SK-N-SH (cell line): ENCODE data around the gene TMPRSS2.

Experiments
- EP300 ChIP-seq, 2 experiments: IDR thresholded peaks; 2 replicates each; pipeline versions ENCODE4 v1.4.0 to v1.6.1; 2012; ENCODE audit warnings: borderline replicate concordance in 1 of 2, low read depth in 1 of 2, low read length in 1 of 2
- MXI1 ChIP-seq: IDR thresholded peaks from 2 replicates; pipeline ENCODE4 v1.6.1; 2012; ENCODE audit warnings: mild to moderate bottlenecking, low read depth, low read length, improper control_type of control experiment
- RAD21 ChIP-seq: IDR thresholded peaks from 2 replicates; pipeline ENCODE4 v1.6.1; 2012; ENCODE audit warnings: mild to moderate bottlenecking, low read length
- RCOR1 ChIP-seq: fragments of 150-350 bp; IDR thresholded peaks from 2 replicates; pipeline ENCODE4 v1.6.1; 2017; ENCODE audit warnings: antibody characterized with exemption, low read length
- SIN3A ChIP-seq: IDR thresholded peaks from 2 replicates; pipeline ENCODE4 v1.6.1; 2012; ENCODE audit warnings: low read depth, mild to moderate bottlenecking, low read length, moderate library complexity, borderline replicate concordance
- YY1 ChIP-seq: IDR thresholded peaks from 2 replicates; pipeline ENCODE4 v1.4.0; 2012; ENCODE audit warnings: low read depth, mild to moderate bottlenecking
- TF ChIP-seq, protein P1 (sequence below): fragments of 200-600 bp; sonication (generic); IDR thresholded peaks from 2 replicates; pipeline ENCODE4 v1.6.1; 2017; ENCODE audit warnings: antibody characterized with exemption, mild to moderate bottlenecking, moderate library complexity
- TF ChIP-seq, protein P2 (sequence below): fragments of 150-350 bp; IDR thresholded peaks from 2 replicates; pipeline ENCODE4 v1.6.1; 2017; ENCODE audit warnings: antibody characterized with exemption, low read length, low read depth, borderline replicate concordance
- TF ChIP-seq, protein P3 (sequence below): IDR thresholded peaks from 2 replicates; pipeline ENCODE4 v1.6.1; 2012; ENCODE audit warnings: mild to moderate bottlenecking, low read depth, low read length, moderate library complexity
- TF ChIP-seq, protein P4 (sequence below): IDR thresholded peaks from 2 replicates; pipeline ENCODE4 v1.4.0; 2012; ENCODE audit warnings: low read depth, borderline replicate concordance
- TF ChIP-seq, protein P5 (sequence below): IDR thresholded peaks from 2 replicates; pipeline ENCODE4 v1.4.0; 2012; ENCODE audit warnings: low read depth

DNA sequence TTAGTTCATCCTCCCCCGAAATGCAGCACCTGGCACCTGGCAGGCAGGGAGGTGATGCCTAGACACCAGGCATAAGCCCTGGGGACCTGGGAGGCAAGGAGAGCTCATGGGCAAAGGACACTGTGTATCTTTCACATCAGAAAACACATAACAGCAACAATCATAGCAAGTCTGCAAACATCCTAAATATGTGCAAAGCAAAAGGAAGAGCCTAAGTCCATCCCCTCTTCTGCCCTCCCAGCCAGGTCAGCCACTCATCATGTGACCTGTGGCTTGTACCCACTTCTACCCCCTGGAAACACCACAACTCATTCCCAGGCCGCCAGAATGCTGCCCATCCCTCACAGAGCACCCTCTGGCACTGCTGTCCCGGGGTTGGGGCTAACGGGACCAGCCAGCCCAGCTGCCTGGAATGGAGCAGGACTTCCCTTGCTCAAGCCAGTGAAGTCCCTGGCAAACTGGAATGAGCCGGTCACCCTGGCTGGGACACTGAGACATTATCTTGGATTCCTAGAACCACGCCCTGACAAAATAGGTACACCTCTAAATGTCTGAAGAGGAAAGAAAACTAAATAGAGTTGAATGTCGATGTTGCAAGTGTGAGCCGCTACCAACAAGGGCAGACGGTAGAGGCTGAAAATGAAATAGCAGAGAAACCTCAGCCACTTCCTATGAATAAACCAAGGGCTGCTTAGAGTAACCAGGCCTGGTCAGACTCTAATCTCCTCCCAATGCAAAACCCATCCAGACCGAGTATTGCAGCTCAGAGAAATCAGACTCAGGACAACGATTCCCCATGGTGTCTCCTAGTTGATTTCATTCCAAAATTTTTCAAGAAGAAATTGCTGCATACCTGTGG lies 29.4 kb downstream of the TMPRSS2 start:
- TF ChIP-seq, protein P1, sequence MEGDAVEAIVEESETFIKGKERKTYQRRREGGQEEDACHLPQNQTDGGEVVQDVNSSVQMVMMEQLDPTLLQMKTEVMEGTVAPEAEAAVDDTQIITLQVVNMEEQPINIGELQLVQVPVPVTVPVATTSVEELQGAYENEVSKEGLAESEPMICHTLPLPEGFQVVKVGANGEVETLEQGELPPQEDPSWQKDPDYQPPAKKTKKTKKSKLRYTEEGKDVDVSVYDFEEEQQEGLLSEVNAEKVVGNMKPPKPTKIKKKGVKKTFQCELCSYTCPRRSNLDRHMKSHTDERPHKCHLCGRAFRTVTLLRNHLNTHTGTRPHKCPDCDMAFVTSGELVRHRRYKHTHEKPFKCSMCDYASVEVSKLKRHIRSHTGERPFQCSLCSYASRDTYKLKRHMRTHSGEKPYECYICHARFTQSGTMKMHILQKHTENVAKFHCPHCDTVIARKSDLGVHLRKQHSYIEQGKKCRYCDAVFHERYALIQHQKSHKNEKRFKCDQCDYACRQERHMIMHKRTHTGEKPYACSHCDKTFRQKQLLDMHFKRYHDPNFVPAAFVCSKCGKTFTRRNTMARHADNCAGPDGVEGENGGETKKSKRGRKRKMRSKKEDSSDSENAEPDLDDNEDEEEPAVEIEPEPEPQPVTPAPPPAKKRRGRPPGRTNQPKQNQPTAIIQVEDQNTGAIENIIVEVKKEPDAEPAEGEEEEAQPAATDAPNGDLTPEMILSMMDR: no peak
- no peak for TF ChIP-seq SIN3A
- TF ChIP-seq RAD21: no peak
- TF ChIP-seq, protein P2, sequence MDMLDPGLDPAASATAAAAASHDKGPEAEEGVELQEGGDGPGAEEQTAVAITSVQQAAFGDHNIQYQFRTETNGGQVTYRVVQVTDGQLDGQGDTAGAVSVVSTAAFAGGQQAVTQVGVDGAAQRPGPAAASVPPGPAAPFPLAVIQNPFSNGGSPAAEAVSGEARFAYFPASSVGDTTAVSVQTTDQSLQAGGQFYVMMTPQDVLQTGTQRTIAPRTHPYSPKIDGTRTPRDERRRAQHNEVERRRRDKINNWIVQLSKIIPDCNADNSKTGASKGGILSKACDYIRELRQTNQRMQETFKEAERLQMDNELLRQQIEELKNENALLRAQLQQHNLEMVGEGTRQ: no peak
- TF ChIP-seq, protein P3, sequence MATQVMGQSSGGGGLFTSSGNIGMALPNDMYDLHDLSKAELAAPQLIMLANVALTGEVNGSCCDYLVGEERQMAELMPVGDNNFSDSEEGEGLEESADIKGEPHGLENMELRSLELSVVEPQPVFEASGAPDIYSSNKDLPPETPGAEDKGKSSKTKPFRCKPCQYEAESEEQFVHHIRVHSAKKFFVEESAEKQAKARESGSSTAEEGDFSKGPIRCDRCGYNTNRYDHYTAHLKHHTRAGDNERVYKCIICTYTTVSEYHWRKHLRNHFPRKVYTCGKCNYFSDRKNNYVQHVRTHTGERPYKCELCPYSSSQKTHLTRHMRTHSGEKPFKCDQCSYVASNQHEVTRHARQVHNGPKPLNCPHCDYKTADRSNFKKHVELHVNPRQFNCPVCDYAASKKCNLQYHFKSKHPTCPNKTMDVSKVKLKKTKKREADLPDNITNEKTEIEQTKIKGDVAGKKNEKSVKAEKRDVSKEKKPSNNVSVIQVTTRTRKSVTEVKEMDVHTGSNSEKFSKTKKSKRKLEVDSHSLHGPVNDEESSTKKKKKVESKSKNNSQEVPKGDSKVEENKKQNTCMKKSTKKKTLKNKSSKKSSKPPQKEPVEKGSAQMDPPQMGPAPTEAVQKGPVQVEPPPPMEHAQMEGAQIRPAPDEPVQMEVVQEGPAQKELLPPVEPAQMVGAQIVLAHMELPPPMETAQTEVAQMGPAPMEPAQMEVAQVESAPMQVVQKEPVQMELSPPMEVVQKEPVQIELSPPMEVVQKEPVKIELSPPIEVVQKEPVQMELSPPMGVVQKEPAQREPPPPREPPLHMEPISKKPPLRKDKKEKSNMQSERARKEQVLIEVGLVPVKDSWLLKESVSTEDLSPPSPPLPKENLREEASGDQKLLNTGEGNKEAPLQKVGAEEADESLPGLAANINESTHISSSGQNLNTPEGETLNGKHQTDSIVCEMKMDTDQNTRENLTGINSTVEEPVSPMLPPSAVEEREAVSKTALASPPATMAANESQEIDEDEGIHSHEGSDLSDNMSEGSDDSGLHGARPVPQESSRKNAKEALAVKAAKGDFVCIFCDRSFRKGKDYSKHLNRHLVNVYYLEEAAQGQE: no peak
- no peak for TF ChIP-seq YY1
- no peak for TF ChIP-seq MXI1
- TF ChIP-seq RCOR1: no peak
- TF ChIP-seq, protein P4, sequence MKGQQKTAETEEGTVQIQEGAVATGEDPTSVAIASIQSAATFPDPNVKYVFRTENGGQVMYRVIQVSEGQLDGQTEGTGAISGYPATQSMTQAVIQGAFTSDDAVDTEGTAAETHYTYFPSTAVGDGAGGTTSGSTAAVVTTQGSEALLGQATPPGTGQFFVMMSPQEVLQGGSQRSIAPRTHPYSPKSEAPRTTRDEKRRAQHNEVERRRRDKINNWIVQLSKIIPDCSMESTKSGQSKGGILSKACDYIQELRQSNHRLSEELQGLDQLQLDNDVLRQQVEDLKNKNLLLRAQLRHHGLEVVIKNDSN: no peak
- no peak for TF ChIP-seq EP300 (IDR thresholded peaks at IDR 0.05; ENCODE audit: borderline replicate concordance in 1 of 2, low read depth in 1 of 2, low read length in 1 of 2)
- TF ChIP-seq, protein P5, sequence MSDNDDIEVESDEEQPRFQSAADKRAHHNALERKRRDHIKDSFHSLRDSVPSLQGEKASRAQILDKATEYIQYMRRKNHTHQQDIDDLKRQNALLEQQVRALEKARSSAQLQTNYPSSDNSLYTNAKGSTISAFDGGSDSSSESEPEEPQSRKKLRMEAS: no peak
